Neural progenitor cell (in vitro differentiated cells): ENCODE data around the gene OR51E2.

ENCODE experiments used
- CTCF ChIP-seq: fragments of 200-600 bp; sonication (generic); IDR thresholded peaks from 2 replicates; pipeline ENCODE4 v1.5.1; 2017; ENCODE audit warnings: antibody characterized with exemption, mild to moderate bottlenecking
- EZH2 ChIP-seq: fragments of 200-600 bp; sonication (generic); IDR thresholded peaks from 2 replicates; pipeline ENCODE4 v1.6.1; 2017; ENCODE audit warnings: antibody characterized with exemption, mild to moderate bottlenecking, moderate library complexity

- no peak for TF ChIP-seq CTCF
- no peak for TF ChIP-seq EZH2
Measured at GRCh38 chr11:4642043-4642442, 55.6 kb downstream of the OR51E2 start.
